GM19452 (cell line): ENCODE data around the gene RNASEH1.
"Not testable (repeated sequence)": the region's sequence is repeated elsewhere in the genome, so short reads cannot be mapped to it uniquely, and the experiment has no call there.

ENCODE experiments used
- ATAC-seq: cut with Tn5 transposase; IDR thresholded peaks from one replicate; pipeline ENCODE4 v1.9.1; 2021; ENCODE audit not compliant: unreplicated experiment

Gene RNASEH1

DNA sequence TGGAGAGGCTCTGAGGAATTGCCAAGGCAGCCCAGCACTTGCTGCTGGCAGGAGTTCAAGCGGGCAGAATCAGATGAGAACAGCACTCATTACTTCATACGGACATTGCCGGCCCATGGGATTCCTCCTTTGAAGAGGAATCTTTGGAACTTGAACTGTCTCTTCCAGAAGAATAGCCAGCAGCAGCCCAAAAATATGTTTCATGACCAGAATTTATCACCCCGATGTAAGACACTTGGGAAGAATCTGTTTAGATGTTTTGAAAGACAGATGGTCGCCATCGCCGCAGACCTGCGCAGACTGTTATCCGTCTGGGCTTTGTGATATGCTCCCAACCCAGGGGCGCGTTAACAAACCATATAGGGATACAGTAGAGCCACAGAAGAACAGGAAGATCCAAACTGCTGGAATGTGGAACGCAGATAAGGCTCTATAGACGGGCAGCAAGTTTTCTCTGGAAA, 35.1 kb downstream of the RNASEH1 start:
- ATAC-seq = no peak

DNA sequence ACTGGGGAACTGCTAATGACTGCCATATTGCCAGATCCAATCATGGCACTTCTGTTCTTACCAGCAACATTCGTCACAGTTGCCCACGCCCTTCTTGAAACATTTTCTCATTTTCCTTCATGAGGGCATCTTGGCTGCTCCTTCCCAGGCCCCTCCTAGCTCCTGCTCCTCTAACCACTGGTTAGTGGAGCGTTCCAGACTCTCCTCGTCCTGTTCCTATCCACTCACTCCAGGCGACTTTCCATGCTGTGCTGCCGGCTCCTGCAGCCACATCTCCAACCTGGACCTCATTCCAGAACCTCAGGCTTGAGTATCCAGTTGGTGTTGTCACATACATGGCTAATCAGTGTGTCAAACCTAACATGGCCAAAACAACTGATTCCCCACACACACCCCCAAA, 37.5 kb downstream of the RNASEH1 start:
- no peak for ATAC-seq

DNA sequence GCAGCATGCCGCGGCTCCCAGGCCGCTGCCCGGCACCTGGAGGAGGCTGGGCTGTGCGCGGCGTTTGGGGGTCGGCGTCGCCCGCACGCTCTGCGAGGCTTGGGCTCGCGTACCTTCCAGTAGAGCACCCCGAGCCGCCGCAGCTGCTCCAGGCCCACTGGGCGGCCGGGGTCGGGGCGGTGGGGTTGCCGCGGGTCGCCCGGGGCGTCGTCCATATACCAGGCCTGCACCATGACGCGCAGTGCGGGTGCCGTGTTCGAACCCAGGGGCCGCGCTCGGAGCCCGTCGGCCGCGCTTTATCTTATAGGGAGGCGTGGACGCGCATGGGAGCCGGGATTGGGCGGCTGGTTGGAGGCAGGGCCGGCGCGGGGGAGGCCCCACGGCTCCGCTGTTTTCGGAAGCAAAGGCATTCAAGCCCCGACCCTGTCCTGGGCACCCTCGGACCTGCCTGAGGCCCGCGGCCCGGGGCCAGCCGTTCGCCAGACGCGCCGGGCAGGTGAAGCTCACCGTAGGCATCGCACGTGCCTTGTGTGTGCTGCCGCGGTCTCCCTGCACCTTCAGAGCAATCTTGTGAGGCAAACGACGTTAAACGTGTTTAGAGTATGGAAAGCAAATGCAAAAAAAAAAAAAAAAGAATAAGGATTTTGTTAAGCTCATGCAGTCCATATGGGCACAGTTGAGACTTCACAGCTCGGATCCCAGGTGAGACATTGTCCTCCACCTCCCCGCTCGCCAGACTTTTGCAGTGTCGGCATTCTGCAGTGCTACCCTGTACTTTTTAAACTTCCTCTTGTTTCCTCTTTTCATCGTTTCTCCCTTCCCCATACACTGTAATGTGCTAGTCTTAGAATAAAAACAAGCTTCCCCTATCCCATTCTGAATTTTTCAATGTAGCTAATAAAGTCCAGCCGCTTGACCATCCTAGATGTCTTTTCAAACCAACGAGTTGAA, 38.6 kb downstream of the RNASEH1 start, which contains the start of gene ADI1:
Gene ADI1, minus strand, starts transcription at position 277 of the 951 bp plus-strand sequence. Its CDS starts 44 bp downstream, at position 233.
- ATAC-seq = peak; percentile 61

DNA sequence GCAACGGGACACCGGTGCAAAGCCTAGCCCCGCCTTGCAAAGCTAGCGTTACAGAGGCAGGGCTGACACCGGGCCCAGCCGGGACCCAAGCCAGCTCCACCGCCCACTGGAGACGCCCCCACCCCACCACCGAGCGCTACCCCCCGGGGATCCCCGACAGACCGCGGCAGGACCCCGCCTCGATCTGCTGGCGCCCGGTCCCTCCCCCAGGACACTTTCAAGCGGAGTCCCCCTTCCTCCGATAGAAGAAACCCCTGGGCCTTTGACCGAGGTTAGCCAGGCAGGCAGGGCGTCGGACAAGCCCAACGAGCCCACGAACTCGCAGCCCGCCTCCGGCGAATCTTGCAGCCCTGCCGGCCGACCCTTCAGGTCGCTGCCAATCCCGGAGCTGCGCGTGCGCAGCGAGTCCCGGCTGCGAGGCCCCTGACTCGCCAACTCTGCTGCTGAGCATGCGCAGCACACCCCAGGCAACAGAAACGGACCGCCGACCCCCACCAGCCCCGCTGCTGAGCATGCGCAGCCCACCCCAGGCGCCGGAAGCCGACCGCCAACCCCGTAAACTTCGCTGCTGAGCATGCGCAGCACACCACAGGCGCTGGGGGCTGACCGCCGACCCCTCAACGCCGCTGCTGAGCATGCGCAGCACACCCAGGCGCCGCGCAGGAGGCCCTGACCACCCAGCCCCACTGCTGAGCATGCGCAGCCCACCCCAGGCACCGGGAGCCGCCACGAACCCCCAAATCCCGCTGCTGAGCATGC, 39.5 kb downstream of the RNASEH1 start:
- ATAC-seq = peak; percentile 77

DNA sequence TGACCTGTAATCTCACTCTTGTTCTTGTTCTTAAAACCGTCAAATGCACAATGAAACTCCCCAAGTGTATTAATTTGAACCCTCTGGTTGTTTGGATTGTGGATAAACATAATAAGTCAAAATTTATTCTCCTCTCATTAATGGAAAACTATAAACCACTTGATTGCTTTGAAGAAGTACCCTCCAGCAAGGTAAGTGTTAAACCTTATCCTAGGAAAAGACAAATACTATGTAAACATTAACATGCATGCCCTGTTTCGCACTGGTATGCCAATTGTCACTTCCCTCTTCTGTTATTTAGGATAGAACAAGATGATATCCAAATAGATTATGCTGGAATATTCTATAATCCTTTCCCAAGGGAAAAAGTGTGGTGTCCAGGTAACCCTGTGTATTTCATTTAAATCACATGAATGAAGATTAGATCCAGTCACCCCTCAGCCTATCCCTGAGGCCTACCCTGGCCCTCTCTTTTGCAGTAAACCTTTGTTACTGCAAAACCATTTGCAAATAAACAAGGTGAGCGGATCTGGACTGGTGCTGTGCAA, 40.1 kb downstream of the RNASEH1 start:
- ATAC-seq = no peak

DNA sequence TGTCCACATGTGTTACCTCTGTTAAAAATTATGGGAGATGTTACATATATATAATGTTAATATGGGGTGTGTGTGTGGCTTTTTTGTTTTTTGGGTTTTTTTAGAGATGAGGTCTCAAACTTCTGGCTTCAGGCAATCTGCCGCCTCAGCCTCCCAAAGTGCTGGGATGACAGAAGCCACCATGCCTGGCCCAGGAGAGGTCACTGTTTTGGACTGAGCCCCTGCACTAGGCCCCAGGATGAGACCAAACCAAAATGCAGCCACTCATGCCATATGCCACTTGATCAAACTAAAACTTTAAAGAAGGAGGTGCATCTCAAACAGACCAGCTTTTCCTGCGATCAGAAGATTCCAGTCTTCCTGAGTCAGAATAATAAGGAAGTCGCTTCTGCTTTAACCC, 41.3 kb downstream of the RNASEH1 start:
- no peak for ATAC-seq

DNA sequence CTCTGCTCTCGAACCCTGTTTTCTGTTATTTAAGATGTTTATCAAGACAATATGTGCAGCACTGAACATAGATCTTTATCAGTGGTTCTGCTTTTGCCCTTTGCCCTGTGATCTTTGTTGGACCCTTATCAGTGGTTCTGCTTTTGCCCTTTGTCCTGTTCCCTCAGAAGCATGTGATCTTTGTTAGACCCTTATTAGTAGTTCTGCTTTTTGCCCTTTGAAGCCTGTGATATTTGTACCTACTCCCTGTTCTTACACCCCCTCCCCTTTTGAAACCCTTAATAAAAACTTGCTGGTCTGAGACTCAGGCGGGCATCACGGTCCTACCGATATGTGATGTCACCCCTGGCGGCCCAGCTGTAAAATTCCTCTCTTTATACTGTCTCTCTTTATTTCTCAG, 42.7 kb downstream of the RNASEH1 start:
- ATAC-seq = not testable (repeated sequence)

DNA sequence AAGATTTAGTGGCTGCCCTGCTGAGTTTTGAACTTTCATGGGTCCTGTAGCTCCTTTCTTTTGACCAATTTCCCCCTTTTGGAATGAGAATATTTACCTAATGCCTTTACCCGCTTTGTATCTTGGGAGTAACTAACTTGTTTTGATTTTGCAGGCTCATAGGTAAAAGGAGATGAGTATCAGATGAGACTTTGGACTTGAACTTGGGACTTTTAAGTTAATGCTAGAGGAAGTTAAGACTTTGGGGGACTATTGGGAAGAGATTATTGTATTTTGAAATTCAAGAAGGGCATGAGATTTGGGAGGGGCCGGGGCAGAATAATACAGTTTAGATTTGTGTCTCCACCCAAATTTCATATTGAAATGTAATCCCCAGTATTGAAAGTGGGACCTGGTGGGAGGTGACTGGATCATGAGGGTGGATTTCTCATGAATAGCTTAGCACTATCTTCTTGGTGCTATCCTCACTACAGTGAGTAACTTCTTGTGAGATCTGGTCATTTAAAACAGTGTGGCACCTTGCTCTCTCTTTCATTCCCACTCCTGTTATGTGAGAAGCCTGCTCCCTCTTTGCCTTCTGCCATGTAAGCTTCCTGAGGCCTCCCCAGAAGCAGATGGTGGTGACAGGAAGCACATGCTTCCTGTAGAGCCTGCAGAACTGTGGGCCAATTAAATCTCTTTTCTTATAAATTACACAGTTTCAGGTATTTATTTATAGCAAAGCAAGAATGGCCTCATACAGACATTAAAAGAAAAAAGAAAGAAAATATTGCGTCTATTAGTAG, 44.9 kb downstream of the RNASEH1 start:
- no peak for ATAC-seq

DNA sequence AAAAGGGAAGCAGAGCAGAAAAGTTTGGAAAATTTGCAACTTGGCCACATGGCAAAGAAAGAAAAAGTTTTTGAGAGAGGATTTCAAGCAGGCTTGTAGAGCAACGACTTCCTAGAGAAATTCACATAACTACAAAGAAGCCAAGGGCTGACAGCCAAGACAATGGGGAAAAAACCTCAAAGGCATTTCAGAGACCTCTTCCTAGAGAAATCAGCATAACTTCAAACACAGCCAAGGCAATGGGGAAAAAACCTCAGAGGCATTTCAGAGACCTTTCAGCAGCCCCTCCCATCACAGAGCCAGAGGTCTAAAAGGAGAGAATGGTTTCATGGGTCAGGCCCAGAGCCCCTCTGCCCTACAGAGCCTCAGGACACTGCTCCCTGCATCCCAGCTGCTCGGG, 46.0 kb downstream of the RNASEH1 start:
- no peak for ATAC-seq

DNA sequence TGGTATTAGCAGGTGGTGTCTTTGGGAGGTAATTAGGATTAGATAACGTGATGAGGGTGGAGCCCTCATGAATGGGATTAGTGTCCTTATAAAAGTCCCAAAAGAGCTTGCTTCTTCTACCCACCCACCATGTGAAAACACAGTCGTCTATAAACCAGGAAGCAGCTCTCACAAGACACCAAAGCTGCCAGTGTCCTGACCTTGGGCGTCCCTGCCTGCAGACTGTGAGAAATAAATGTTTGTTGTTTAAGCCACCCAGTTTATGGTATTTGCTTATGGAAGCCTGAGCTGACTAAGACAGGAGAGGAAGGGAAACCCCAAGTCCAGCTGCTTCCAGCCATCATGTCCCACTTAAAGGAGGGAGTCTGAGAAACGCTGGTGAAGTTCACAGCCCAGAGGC, 52.4 kb downstream of the RNASEH1 start:
- no peak for ATAC-seq

DNA sequence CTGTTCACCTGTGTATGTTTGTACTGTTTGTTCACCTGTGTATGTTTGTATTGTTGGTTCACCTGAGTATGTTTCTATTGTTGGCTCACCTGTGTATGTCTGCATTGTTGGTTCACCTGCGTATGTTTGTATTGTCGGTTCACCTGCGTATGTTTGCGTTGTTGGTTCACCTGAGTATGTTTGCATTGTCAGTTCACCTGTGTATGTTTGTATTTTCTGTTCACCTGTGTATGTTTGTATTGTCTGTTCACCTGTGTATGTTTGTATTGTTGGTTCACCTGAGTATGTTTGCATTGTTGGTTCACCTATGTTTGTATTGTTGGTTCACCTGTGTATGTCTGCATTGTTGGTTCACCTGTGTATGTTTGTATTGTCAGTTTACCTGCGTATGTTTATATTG, 53.4 kb downstream of the RNASEH1 start:
- no peak for ATAC-seq

DNA sequence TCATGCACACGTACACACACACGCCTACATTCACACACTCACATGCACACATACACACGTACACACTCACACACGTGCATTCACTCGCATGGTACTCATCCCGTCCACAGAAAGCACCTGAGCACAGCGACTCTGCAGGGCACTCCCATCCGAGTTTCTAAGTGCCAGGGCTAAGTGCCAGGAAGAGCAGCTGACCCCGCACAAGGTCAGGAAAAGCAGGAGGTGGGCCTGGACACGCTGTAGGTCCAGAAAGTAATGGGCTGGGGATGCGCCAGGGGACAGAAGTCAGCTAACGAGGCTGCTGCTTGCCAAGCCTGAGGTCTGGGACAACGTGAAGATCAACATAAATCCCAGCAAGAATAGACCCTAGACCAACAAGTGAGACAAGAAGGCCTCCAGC, 54.6 kb downstream of the RNASEH1 start:
- no peak for ATAC-seq

DNA sequence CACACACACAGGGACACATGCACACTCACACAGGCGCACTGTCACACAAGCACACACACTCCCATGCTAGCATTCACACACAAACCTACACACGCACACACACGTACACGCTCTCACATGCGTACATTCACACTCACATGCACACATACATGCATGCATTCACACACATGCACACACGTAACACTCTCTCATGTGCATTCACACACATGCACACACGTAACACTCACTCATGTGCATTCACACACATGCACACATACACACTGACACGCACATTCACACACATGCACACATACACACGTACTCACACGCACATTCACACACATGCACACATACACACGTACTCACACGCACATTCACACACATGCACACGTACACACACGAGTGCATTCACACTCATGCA, 55.1 kb downstream of the RNASEH1 start:
- ATAC-seq = no peak

DNA sequence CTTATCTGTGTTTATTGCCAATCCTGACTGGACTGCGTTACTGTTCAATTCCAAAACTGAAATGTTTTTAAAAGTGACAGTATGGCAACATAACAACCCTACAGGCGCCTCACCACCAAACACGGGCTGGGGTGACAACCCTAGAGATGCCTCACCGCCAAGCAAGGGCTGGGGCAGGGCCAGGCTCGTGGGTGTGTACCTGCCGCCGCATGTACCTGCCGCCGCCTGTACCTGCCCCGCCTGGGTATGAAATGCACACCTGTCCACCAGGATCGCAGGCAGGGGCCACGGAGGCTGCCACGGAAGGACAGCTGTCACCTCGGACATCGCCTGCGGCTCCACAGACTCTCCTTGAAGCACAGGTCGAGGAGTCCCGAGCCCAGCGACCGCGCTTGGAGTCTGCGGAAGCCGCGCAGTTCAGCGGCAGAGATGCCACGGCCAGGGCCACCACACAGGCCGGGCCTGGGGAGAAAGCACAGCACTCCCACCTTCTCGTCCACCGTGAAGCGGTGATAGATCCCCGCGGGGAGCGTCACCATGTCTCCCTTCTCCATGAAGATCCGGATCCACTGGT, 57.7 kb downstream of the RNASEH1 start:
- ATAC-seq = no peak

DNA sequence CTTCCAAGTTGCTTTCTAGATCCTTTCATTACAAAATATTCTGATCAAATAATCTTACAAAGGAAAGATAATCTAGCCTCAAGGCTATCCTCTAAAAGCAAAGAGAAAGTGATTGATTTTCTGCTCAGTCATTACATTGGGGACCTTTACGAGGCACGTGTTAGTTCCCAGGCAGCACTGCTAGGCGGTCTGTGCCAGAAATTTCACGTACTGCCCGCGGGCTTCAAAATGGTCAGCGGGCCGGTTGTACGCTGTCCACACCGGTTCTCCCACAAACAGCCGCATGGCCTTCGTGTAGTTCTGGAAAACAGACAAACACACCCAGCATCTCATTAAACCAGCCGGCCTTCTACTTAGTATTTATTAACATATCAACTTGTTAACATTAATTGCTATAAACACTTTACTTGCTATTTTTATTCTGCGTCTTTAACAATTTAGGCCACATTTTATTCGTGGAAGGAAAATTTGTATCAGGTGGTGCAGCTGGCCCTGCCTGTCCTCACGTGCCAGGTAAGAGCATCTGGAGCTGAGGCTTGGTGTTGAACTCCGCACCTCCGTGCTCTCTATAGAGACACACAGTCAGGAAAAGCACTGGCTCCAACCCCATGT, 59.2 kb downstream of the RNASEH1 start:
- no peak for ATAC-seq

DNA sequence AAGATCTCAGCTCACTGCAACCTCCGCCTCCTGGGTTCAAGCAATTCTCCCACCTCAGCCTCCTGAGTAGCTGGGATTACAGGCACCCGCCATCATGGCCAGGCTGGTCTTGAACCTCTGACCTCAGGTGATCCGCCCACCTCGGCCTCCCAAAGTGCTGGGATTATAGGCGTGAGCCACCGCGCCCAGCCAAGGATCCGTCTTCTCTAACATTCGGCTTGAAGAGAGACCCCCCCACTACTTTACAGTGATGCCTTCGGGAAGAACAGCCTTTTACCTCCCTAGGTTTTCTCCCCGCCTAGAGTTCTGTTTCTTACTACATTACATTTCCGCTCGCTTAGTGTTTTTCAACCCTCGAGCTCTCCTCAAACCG, 61.4 kb downstream of the RNASEH1 start:
- not testable (repeated sequence) for ATAC-seq
